Right lobe of liver (tissue), 4 donors: ENCODE measurements around the gene INSM2.

Source experiments
- POLR2A ChIP-seq: fragments of 450-650 bp; IDR thresholded peaks from one replicate; pipeline ENCODE4 v1.6.1; 2017; ENCODE audit warnings: antibody characterized with exemption, mild to moderate bottlenecking
- TF ChIP-seq, protein P1 (sequence below), 4 donors: fragments of 200-600 bp in 3 of 4; fragments of 450-650 bp in 1 of 4; IDR thresholded peaks; one replicate each; pipeline versions ENCODE4 v1.5.1 to v1.8.0; 2016 to 2022; ENCODE audit warnings: antibody characterized with exemption in 4 of 4, mild to moderate bottlenecking in 2 of 4
- donor health status: DM: no; HTN: no; CAD: no.
- donor health status: DM: no; HTN: no; CAD: no.
- donor health status: DM: no; HTN: yes; CAD: no.

DNA sequence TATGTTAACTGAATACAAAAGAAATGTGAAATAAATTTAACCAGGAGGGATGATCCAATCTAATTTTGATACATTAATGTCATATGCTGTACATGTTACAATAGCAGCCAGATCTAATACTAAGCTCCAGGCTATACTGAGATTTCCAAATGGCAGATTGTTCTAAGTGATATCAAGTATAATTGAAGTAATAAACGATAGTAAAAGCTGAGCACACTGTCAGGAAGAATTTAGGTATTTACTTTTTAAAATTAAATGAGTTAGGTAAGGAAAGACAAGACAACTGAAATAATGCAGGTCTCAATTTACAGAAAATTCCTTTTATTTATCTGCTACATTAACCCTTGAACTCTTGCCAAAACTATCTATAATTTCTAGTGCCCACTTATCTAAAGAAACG, 39.9 kb downstream of the INSM2 start:
- TF ChIP-seq, protein P1, sequence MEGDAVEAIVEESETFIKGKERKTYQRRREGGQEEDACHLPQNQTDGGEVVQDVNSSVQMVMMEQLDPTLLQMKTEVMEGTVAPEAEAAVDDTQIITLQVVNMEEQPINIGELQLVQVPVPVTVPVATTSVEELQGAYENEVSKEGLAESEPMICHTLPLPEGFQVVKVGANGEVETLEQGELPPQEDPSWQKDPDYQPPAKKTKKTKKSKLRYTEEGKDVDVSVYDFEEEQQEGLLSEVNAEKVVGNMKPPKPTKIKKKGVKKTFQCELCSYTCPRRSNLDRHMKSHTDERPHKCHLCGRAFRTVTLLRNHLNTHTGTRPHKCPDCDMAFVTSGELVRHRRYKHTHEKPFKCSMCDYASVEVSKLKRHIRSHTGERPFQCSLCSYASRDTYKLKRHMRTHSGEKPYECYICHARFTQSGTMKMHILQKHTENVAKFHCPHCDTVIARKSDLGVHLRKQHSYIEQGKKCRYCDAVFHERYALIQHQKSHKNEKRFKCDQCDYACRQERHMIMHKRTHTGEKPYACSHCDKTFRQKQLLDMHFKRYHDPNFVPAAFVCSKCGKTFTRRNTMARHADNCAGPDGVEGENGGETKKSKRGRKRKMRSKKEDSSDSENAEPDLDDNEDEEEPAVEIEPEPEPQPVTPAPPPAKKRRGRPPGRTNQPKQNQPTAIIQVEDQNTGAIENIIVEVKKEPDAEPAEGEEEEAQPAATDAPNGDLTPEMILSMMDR (IDR thresholded peaks at IDR 0.05): no peak
- TF ChIP-seq POLR2A: no peak
